HG03039 (cell line): ENCODE measurements around the gene MAP6D1.
"Not testable (repeated sequence)": the region's sequence is repeated elsewhere in the genome, so short reads cannot be mapped to it uniquely, and the experiment has no call there.

Experiments used
- ATAC-seq: cut with Tn5 transposase; IDR thresholded peaks from one replicate; pipeline ENCODE4 v1.9.1; 2021; ENCODE audit warnings: mild to moderate bottlenecking, moderate library complexity; ENCODE audit not compliant: unreplicated experiment

MAP6D1 gene

GRCh38 chr3:183801601-183802000 lies 23.8 kb downstream of the MAP6D1 start:
- no peak for ATAC-seq

- no peak for ATAC-seq
Observed at GRCh38 chr3:183800243-183800863, 25.0 kb downstream of the MAP6D1 start.

- no peak for ATAC-seq
Observed at GRCh38 chr3:183799461-183799860, 25.9 kb downstream of the MAP6D1 start.

GRCh38 chr3:183797996-183798395 lies 27.4 kb downstream of the MAP6D1 start:
- ATAC-seq: no peak

- ATAC-seq: no peak
Observed at GRCh38 chr3:183796372-183796771, 29.0 kb downstream of the MAP6D1 start.

- ATAC-seq: no peak
Observed at GRCh38 chr3:183794452-183794851, 30.9 kb downstream of the MAP6D1 start.

GRCh38 chr3:183792976-183793375 lies 32.4 kb downstream of the MAP6D1 start:
- no peak for ATAC-seq

GRCh38 chr3:183790700-183791099 lies 34.7 kb downstream of the MAP6D1 start:
- no peak for ATAC-seq

GRCh38 chr3:183789826-183790225 lies 35.6 kb downstream of the MAP6D1 start:
- ATAC-seq: no peak

GRCh38 chr3:183784503-183784902 lies 40.9 kb downstream of the MAP6D1 start:
- not testable (repeated sequence) for ATAC-seq

GRCh38 chr3:183782576-183783276 lies 42.7 kb downstream of the MAP6D1 start:
- no peak for ATAC-seq

- no peak for ATAC-seq
Observed at GRCh38 chr3:183781246-183781645, 44.1 kb downstream of the MAP6D1 start.

GRCh38 chr3:183779896-183780465 lies 45.4 kb downstream of the MAP6D1 start:
- ATAC-seq: no peak

- no peak for ATAC-seq
Observed at GRCh38 chr3:183777016-183777618, 48.3 kb downstream of the MAP6D1 start.

- not testable (repeated sequence) for ATAC-seq
Observed at GRCh38 chr3:183776451-183776850, 48.9 kb downstream of the MAP6D1 start.

GRCh38 chr3:183775781-183776180 lies 49.6 kb downstream of the MAP6D1 start:
- ATAC-seq: no peak

GRCh38 chr3:183774631-183775030 lies 50.7 kb downstream of the MAP6D1 start:
- ATAC-seq: no peak

GRCh38 chr3:183769453-183769852 lies 55.9 kb downstream of the MAP6D1 start:
- ATAC-seq: no peak

GRCh38 chr3:183768114-183768513 lies 57.3 kb downstream of the MAP6D1 start:
- no peak for ATAC-seq

- no peak for ATAC-seq
Observed at GRCh38 chr3:183766745-183767606, 58.4 kb downstream of the MAP6D1 start.

- ATAC-seq: no peak
Observed at GRCh38 chr3:183766107-183766506, 59.3 kb downstream of the MAP6D1 start.
